OCI-LY7 (cell line): ENCODE results near the gene GFRA4. TPM values are rescaled to one million over a fixed set of nuclear protein-coding genes. Genes with fewer than 3 reads are reported as not detected.

ENCODE experiments used
- BruUV-seq: library from RNA; stranded (reverse); fragments of 400-500 nt; replicated peaks from 2 replicates; lab custom pipeline; 2021; lab: Mats Ljungman, UMichigan
- CTCF ChIA-PET: fragments of 300-600 bp; sonication (Branson Sonifier 250); formaldehyde crosslinking; loops from one replicate; lab custom pipeline; 2022; ENCODE audit warnings: antibody characterized with exemption; ENCODE audit not compliant: unreplicated experiment; lab: Charles Lee
- POLR2A ChIA-PET: fragments of 300-600 bp; sonication (Branson Sonifier 250); formaldehyde crosslinking; loops from one replicate; lab custom pipeline; 2022; ENCODE audit warnings: antibody characterized with exemption; lab: Charles Lee
- DNase-seq: peaks from one replicate; pipeline ENCODE4 v3.0.0-alpha.2; 2015; ENCODE audit warnings: low spot score
- H2AFZ ChIP-seq: fragments of 200-600 bp; sonication (generic), shearing (Covaris generic); 2 replicates; pipeline ENCODE4 v1.6.1; 2014; ENCODE audit warnings: mild to moderate bottlenecking, antibody characterized with exemption, low read length, moderate library complexity
- H3K27ac ChIP-seq: fragments of 200-600 bp; sonication (generic); 2 replicates; pipeline ENCODE4 v1.5.1; 2014; ENCODE audit warnings: mixed run types, low read depth, mild to moderate bottlenecking, moderate library complexity, low read length, inconsistent platforms; ENCODE audit not compliant: poor library complexity, severe bottlenecking
- H3K36me3 ChIP-seq: fragments of 200-600 bp; sonication (generic); 2 replicates; pipeline ENCODE4 v1.6.1; 2014; ENCODE audit warnings: mild to moderate bottlenecking, antibody characterized with exemption, low read length, moderate library complexity, mixed read lengths; ENCODE audit not compliant: insufficient read depth
- H3K4me1 ChIP-seq: fragments of 200-600 bp; sonication (generic); 2 replicates; pipeline ENCODE4 v1.5.1; 2014; ENCODE audit warnings: mild to moderate bottlenecking, low read length; ENCODE audit not compliant: insufficient read depth, poor library complexity, severe bottlenecking
- H3K4me2 ChIP-seq: fragments of 200-600 bp; sonication (generic); 2 replicates; pipeline ENCODE4 v1.6.1; 2014; ENCODE audit warnings: mild to moderate bottlenecking, low read length
- H3K4me3 ChIP-seq: fragments of 200-600 bp; sonication (generic); 2 replicates; pipeline ENCODE4 v1.5.1; 2014; ENCODE audit warnings: mild to moderate bottlenecking, low read depth, low read length; ENCODE audit not compliant: poor library complexity, severe bottlenecking
- H3K79me2 ChIP-seq: fragments of 200-600 bp; sonication (generic); 2 replicates; pipeline ENCODE4 v1.6.1; 2016; ENCODE audit warnings: low read depth, mild to moderate bottlenecking, low read length, moderate library complexity, mixed read lengths; ENCODE audit not compliant: insufficient read depth
- H3K9me2 ChIP-seq: fragments of 200-600 bp; sonication (generic); 2 replicates; pipeline ENCODE4 v1.6.1; 2016; ENCODE audit warnings: mild to moderate bottlenecking, low read length, mixed read lengths; ENCODE audit not compliant: insufficient read depth
- H3K9me3 ChIP-seq: fragments of 200-600 bp; sonication (generic); 2 replicates; pipeline ENCODE4 v1.6.1; 2014; ENCODE audit warnings: mild to moderate bottlenecking, mixed run types, low read length, mixed read lengths
- H4K20me1 ChIP-seq: fragments of 200-600 bp; sonication (generic); 2 replicates; pipeline ENCODE4 v1.6.1; 2014; ENCODE audit warnings: mild to moderate bottlenecking, antibody characterized with exemption, low read length, moderate library complexity, mixed read lengths; ENCODE audit not compliant: insufficient read depth
- CTCF ChIP-seq: fragments of 200-600 bp; sonication (generic); conservative IDR thresholded peaks from 2 replicates; pipeline ENCODE4 v1.5.1; 2014; ENCODE audit warnings: mild to moderate bottlenecking, antibody characterized with exemption, low read length, moderate library complexity, mixed read lengths
- EZH2phosphoT487 ChIP-seq: fragments of 200-600 bp; sonication (generic); IDR thresholded peaks from 2 replicates; pipeline ENCODE4 v1.6.1; 2018; ENCODE audit warnings: low read depth, borderline replicate concordance, mild to moderate bottlenecking, mixed run types, antibody characterized with exemption, low read length, moderate library complexity, mixed read lengths
- intact Hi-C: fragments of 100-400 bp; cut with micrococcal nuclease; formaldehyde crosslinking; loops from one replicate; pipeline ENCODE4 v1.10.0; 2022; ENCODE audit not compliant: unreplicated experiment
- total RNA-seq, 2 experiments: library from RNA; depleted of rRNA in 1 of 2; stranded (reverse); fragments of >200 nt in 1 of 2; shearing (Covaris generic) in 1 of 2; gene quantifications; 2 replicates each; pipeline ENCODE4 v1.2.3, GENCODE V29; 2014 to 2022

GFRA4 gene
- total RNA-seq, 2 experiments from 2014 or later: not detected

GRCh38 chr20:3655131-3655405, 8.1 kb downstream of the GFRA4 start:
- ChIA-PET POLR2A (no interaction called here), CTCF (interaction anchor here (0.6 to 0.7 kb wide), 2 partner anchors 13 to 92 kb away, joined by 3 to 4 read pairs; no protein-coding TSS in a partner anchor)
- Histone ChIP-seq H3K27ac (no peak overlapping the region), H3K4me1 (peaks cover 11% of the 10 kb centered on the region), H3K79me2 (no peaks in the 10 kb centered on the region), H3K9me2 (no peaks in the 10 kb centered on the region), H4K20me1 (no peaks in the 10 kb centered on the region), H3K36me3 (no peaks in the 10 kb centered on the region), H3K4me3 (no peak overlapping the region), H3K9me3 (no peaks in the 10 kb centered on the region), H3K4me2 (no peak overlapping the region), H2AFZ (no peak overlapping the region)
- intact Hi-C loops: loop anchor here (10.0 kb wide), 1 partner anchor 60 kb away; the partner anchor contains the start of gene SIGLEC1
- no peak for DNase-seq
- no TSS peak for BruUV-seq
- TF ChIP-seq CTCF (no peak), EZH2phosphoT487 (no peak)

GRCh38 chr20:3654326-3655130, 8.7 kb downstream of the GFRA4 start:
- Histone ChIP-seq H3K9me3 (no peaks in the 10 kb centered on the region), H3K4me3 (no peak overlapping the region), H3K9me2 (no peaks in the 10 kb centered on the region), H3K4me1 (peaks cover 11% of the 10 kb centered on the region), H3K27ac (no peak overlapping the region), H4K20me1 (no peaks in the 10 kb centered on the region), H3K36me3 (no peaks in the 10 kb centered on the region), H3K4me2 (no peak overlapping the region), H3K79me2 (no peaks in the 10 kb centered on the region), H2AFZ (no peak overlapping the region)
- intact Hi-C loops: loop anchor here (10.0 kb wide), 1 partner anchor 60 kb away; the partner anchor contains the start of gene SIGLEC1
- CTCF ChIA-PET: interaction anchor here (0.6 to 0.7 kb wide), 2 partner anchors 14 to 91 kb away, joined by 3 to 4 read pairs; no protein-coding TSS in a partner anchor
- TF ChIP-seq CTCF (no peak), EZH2phosphoT487 (no peak)
- no peak for DNase-seq
- POLR2A ChIA-PET: interaction anchor here (0.5 kb wide), 1 partner anchor 67 kb away, joined by 5 read pairs; no protein-coding TSS in a partner anchor
- no TSS peak for BruUV-seq

GRCh38 chr20:3653921-3654320, 9.3 kb downstream of the GFRA4 start:
- no peaks in the 10 kb centered on the region for H3K9me3 ChIP-seq
- no peak for TF ChIP-seq CTCF
- TF ChIP-seq EZH2phosphoT487: no peak
- H2AFZ ChIP-seq: no peak overlapping the region
- H3K4me2 ChIP-seq: no peak overlapping the region
- intact Hi-C loops: loop anchor here (10.0 kb wide), 1 partner anchor 61 kb away; the partner anchor contains the start of gene SIGLEC1
- H3K36me3 ChIP-seq: no peaks in the 10 kb centered on the region
- BruUV-seq: no TSS peak
- peaks cover 9% of the 10 kb centered on the region for H3K4me1 ChIP-seq
- no peak overlapping the region for H3K27ac ChIP-seq
- H4K20me1 ChIP-seq: no peaks in the 10 kb centered on the region
- CTCF ChIA-PET: no interaction called here
- H3K4me3 ChIP-seq: no peak overlapping the region
- DNase-seq: no peak
- POLR2A ChIA-PET: interaction anchor here (0.5 kb wide), 1 partner anchor 66 kb away, joined by 5 read pairs; no protein-coding TSS in a partner anchor
- H3K9me2 ChIP-seq: no peaks in the 10 kb centered on the region
- no peaks in the 10 kb centered on the region for H3K79me2 ChIP-seq
